Stimulated activated CD8-positive, alpha-beta memory T cell treated with anti-CD3 and anti-CD28 coated beads, Interleukin-12 subunit alpha, Interleukin-12 subunit beta, amount 100 ng/mL, for 1 hour (primary cell): ENCODE measurements around the gene AQR.
"Not testable (repeated sequence)": the region's sequence is repeated elsewhere in the genome, so short reads cannot be mapped to it uniquely, and the experiment has no call there.

Source experiments
- DNase-seq: peaks from one replicate; pipeline ENCODE4 v3.0.0-alpha.2; 2020; ENCODE audit warnings: low read depth

Gene AQR

GRCh38 chr15:34969340-34970097 is at the start of gene AQR:
Gene AQR, minus strand, starts transcription at chr15:34969742. Its CDS starts 129 bp downstream, at chr15:34969613.
- peak; percentile 83 for DNase-seq

GRCh38 chr15:35014241-35014640 is 44.7 kb upstream of the AQR start:
- no peak for DNase-seq

DNA sequence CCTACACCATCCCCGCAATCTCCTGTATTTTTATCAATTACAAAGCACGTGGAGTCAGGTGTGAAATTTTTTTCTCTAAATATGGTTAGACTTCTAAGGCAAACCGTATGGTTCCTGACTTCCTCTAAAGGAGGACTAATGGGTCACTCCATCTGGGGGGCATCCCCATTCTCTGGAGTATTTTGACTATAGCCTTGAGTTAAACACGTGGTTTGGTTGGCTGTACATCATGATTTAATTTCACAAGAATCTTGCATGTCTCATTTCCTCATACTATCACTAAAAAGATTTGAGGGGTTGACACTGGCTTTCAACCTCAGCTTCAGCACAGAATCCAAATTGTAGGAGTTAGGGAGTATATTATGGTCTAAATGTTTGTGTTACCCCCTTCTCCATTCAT is 43.8 kb upstream of the AQR start:
- DNase-seq: no peak

- no peak for DNase-seq
These were observed 37.9 kb upstream of the AQR start for GRCh38 chr15:35007397-35007796.

DNA sequence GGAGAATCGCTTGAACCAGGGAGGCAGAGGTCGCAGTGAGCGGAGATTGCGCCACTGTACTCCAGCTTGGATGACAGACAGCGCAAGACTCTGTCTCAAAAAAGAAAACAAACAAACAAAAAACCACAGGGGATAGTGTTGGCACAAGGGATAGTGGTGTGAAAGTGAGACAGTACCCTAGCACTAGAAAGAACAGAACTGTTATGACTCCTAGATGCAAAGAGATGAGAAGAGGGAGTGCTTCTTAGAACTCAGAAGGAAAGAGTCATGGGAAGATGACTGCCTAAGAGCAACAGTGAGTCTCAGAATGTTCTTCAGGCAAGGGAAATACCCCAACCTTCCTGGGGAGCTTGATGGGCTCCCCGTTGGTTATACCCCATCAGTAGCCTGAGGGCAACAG is 36.4 kb upstream of the AQR start:
- DNase-seq: no peak

DNA sequence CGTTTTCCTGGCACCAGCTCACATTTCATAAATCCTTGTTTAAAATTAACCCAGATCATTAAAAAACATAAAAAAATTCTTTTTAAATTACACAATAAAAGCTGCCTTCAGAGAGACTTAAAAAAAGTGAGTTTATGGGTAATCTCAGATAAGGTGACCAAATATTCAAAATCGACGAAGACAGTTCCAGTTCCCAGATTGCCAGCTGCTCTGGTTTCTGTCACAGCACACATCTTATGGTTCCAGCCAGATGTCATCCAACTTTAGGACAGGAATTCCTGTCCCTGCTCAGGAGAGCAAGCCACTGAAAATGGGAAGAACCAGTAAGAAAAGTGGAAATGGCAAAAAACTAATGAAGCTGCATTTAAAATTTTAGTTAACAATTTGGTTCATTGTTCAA is 34.4 kb upstream of the AQR start:
- no peak for DNase-seq

DNA sequence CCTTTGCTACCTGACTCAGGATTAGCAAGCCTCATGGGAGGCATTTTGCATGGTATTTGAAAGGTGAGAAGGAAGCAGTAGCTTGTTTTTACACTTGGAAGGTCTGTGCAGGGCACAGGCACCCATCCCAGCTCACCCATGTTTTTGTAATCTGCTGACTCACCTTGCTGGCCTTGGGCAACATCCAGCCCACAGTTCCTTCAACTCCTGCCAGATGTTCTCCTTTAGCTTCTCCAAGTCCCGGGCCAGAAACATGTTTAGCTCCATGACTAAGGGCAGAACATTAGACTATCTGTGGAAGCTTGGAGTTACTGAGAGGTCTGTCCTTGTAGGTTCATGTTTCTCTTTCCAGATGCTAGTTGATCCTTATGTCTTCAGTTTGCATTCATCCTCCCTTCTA is 31.0 kb upstream of the AQR start:
- DNase-seq: no peak

DNA sequence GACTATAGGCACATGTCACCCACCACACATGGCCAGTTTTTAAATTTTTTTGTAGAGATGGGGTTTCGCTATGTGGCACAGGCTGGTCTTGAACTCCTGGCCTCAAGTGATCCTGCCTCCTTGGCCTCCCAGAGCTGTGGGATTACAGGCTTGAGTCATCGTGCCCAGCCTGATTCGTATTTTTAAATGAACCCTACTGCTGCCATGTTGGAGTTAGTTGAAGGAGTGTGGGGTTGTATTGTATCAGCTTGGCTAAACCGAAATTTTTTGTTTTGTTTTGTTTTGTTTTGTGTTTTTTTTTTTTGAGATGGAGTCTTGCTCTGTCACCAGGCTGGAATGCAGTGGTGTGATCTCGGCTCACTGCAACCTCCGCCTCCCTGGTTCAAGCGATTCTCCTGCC is 30.4 kb upstream of the AQR start:
- no peak for DNase-seq

- DNase-seq: no peak
These were observed 25.4 kb upstream of the AQR start for GRCh38 chr15:34994925-34995324.

DNA sequence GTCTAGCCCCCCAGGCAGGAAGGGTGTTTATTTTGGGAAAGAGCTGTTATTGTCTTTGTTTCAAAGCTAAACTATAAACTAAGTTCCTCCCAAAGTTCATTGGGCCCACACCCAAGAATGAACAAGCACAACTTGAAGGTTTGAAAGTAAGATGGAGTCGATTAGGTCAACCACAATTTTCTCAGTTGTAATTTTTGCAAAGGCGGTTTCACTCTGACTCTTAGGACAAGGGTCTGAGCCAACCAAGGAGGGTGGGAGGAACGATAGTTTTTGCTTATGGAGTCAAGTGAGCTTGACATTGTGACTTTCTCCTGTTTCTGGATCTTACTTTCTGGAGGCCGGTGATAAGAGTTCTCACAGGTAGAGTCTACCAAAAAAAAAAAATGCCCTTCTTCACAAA is 24.3 kb upstream of the AQR start:
- DNase-seq: no peak

DNA sequence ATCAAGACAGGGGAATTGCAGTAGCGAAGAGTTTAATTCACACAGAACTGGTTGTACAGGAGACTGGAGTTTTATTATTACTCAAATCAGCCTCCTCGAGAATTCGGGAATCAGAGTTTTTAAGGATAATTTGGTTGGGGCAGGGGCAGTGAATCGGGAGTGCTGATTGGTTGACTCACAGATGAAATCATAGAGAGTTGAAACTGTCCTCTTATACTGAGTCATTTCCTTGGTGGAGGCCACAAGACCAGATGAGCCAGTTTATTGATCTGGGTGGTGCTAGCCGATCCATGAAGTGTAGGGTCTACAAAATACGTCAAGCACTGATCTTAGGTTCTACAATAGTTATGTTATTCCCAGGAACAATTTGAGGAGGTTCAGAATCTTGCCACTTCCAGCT is 23.9 kb upstream of the AQR start:
- no peak for DNase-seq

GRCh38 chr15:34988027-34988902 is 18.7 kb upstream of the AQR start, which contains the start of gene ZNF770:
Gene ZNF770, minus strand, starts transcription at chr15:34988287. Its CDS starts 4,853 bp downstream, at chr15:34983434.
- DNase-seq: peak; percentile 72

DNA sequence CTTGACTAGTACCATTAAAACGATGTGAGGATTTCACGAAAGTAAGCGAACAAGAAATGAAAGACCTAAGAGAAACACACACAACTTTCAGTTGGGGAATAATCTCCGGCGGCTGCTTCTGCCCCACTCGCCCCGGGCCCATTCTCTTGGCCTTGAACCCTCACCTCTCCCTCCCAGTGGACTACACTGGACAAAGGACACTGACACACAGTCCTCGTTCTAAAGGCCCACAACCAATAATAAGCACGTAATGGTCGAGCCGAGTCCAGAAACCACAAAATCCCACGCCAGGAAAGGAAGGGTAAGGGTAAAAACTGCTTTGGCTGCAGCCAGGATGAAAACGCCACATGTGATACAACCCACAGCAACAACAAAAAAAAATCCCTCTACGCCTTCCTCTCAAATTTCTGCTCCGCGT is 18.1 kb upstream of the AQR start:
- DNase-seq: no peak

DNA sequence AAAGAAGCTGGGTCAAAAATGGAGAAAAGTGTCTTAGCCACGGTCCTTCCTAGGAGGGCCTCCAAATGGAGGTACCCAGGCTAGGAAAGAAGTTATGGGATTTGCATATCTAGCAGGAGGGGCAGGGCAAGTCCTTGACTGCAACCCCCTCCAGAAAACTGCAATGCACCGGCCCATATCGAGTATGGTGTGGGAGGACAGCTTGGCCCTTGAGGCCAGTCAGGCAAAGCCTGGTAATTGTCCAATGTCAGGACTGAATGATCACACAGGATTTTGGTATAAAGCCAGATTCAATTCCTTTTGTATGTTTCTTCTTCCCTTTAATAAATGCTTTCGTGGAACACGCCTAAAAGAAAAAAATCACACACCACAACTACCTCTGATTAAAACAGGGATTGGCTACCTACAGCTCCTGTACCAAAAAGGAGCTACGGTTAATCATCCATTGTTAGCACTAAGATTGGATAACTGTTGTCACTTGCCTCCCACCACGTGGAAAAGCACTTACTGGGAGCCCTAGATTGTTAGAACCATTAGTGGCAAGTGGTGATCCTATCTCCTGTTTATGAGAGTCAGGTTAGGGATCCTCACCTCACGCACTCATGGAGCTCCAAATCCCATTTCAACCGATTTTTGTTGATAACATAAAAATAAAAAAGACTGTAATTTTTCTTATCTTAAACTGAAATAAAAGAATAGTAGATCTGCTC is 17.4 kb upstream of the AQR start:
- DNase-seq: no peak

GRCh38 chr15:34986326-34986725 is 16.8 kb upstream of the AQR start:
- no peak for DNase-seq

GRCh38 chr15:34984889-34985630 is 15.5 kb upstream of the AQR start:
- no peak for DNase-seq

DNA sequence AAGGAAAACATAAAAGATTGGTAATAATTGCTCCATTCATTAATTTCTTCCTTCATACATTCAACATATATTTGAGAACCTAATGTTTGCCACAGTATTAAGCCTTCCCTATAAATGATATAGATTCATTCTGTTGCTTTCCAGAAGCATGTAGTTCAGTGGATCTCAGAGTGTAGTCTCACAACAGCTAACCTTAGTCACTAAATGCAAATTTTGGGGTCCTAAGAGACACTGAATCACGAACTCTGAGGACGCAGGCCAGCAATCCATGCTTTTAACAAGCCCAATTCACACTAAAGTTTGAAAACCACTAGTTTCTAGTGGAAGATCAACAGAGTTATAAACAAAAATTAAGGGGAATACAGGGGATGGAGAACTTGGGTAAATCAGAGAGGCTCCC is 7.2 kb upstream of the AQR start:
- DNase-seq: no peak

GRCh38 chr15:34976073-34976472 is 6.5 kb upstream of the AQR start:
- no peak for DNase-seq

DNA sequence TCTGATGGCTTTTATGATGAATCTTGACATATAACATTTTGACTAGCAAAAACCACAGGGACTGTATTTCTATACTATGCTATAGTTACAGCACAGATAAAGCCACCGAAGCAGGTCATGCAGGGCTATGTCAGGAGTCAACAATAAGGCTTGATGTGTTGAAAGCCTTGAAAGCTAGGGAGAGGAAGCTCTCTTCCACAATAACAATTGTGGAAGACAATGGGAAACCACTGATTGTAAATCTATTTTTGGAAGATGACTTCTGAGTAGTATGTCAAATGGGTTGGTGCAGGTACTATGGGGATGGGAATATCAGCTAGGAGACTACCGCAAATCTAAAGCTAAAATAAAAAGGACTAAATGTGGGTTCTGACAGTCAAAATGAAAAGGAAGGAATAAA is 4.0 kb upstream of the AQR start:
- no peak for DNase-seq

- DNase-seq: not testable (repeated sequence)
These were observed 629 bp upstream of the AQR start for GRCh38 chr15:34970098-34970643.

DNA sequence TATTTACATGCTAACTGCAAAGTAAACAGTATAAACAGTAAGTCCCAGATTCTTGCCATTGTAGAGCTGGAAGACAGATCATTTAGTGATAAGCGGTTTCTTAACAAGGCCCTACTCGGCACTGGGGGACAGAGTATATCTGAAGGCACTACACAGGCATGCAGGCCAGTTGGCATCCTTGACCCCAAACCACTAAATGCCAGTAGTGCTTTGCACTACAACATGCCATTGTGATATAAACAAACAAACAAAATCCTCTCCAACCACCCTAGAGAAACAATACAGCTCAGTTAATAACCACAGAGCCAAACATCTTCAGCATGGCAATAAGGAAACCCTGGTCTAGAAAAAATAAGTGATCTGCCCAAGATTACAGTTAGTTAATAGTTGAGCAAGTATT is 5.3 kb downstream of the AQR start:
- no peak for DNase-seq

- no peak for DNase-seq
These were observed 15.7 kb downstream of the AQR start for GRCh38 chr15:34953851-34954250.
